Ramos (cell line): Measurements from ENCODE around the gene LDAF1.
"Not testable (repeated sequence)": the region's sequence is repeated elsewhere in the genome, so short reads cannot be mapped to it uniquely, and the experiment has no call there.

Source experiments
- in situ Hi-C: fragments of 300-500 bp; cut with MboI; formaldehyde crosslinking; loops from one replicate; pipeline ENCODE4 v1.14.3; 2022; ENCODE audit warnings: low sequenced_read_pairs; ENCODE audit not compliant: unreplicated experiment

The LDAF1 gene

DNA sequence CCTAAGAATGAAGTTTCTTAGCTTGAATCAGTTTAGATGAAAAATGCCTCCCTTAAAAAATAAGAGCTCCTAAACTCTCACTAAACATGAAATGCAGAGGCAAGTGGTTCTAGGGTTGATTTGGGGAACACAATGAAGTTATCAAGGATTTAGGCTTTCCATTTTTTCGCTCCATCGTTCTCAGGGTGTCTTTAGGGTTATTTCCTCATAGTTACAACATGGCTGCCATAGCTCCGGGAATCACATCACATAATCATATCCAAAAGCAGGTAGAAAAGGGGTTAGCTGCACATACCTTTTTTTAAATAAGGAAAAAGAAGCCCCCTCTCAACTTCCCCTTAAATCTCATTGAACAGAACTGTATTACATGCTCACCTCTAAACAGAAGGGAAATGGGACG, 31.5 kb downstream of the LDAF1 start:
- in situ Hi-C loops = no loop called here

GRCh38 chr16:21190599-21190998, 32.1 kb downstream of the LDAF1 start:
- in situ Hi-C loops = no loop called here

DNA sequence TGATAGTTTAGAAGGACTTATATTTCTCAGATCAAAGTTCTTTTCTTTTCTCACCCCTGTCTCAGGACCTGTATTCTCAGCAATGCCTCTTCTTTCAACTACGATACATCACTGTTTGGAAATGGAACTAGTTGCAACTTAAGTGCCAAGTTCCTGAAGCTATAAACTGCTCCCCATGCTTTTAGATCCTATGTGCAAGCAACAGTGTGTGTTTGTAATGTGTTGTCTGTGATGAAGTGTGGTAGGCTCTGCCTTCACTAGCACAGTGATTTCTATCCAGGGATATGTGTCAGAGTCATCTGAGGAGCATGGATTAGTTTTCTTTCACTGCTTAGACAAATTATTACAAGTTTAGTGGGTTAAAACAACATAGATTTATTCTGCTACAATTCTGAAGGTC, 34.5 kb downstream of the LDAF1 start:
- in situ Hi-C loops = no loop called here

DNA sequence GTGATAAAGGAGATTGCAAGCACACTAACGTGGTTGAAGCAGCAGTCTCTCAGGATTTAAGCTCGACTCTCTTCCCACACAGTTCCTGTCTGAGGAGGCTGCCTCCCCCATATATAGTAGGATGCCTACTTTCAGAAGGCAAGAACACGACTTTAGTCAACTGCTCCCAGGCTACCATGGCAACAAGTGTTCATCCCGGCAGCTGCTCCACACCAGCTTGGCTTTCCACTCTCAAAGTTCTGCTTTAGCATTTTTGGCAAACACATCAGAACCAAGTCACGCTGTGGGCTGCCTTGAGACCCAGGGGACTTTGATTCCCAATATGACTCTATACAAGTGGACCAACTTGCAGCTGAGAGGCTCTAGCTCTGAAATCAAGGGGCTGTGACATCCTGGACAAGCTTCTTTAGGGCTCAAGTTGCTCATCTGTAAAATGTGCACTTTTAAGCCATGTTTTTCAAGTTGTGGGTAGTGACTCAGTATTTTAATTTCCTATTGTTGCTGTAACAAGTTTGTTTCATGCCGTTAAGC, 36.4 kb downstream of the LDAF1 start:
- in situ Hi-C loops = no loop called here

DNA sequence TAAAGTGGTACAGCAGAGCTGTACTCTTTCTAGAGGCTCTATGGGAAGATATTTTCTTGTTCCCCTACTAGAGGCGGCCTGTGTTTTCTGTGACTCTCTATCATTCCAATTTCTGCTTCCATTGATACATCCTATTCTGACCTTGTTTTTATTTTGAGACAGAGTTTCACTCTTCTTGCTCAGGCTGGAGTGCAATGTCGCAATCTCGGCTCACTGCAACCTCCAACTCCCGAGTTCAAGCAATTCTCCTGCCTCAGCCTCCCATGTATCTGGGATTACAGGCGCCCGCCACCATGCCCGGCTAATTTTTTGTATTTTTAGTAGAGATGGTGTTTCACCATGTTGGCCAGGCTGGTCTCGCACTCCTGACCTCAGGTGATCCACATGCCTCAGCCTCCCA, 36.9 kb downstream of the LDAF1 start:
- in situ Hi-C loops = not testable (repeated sequence)

DNA sequence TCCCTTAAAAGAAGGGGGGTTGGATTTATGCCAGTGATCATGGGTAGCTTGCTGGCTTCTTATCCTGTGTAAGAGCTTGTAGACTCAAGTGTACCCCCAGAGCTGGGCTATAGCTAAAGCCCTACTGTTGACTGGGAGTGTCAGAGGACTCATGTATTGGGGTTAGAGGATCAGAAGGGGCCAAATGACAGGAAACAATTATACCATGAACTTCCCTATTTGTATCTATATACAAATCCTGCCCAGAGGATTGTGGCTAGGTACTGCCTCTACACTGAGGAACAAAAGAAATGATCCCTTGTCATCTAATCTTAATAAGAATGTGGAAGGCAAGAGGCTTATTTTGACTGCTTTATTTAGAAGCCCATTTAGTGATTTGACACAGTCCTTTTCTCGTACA, 38.6 kb downstream of the LDAF1 start:
- in situ Hi-C loops = no loop called here

DNA sequence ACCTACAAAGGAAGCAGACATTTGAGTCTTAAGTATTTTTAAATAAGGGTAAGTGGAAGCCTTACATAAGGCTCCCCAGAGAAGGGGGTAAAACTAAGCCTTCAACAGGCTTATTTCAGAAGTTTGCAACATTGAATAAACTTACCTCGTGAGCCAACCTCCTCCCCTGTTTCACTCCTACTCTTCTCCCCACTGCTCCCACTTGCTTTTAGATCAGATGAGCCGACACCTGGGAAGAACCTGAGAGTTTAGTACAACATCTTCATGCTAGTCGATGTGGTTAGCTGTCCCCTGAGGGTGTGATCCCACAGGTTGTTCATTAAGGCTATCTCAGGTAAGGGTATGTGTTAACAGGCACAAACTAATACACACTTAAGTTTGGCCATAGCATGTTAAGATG, 39.1 kb downstream of the LDAF1 start:
- in situ Hi-C loops = no loop called here

DNA sequence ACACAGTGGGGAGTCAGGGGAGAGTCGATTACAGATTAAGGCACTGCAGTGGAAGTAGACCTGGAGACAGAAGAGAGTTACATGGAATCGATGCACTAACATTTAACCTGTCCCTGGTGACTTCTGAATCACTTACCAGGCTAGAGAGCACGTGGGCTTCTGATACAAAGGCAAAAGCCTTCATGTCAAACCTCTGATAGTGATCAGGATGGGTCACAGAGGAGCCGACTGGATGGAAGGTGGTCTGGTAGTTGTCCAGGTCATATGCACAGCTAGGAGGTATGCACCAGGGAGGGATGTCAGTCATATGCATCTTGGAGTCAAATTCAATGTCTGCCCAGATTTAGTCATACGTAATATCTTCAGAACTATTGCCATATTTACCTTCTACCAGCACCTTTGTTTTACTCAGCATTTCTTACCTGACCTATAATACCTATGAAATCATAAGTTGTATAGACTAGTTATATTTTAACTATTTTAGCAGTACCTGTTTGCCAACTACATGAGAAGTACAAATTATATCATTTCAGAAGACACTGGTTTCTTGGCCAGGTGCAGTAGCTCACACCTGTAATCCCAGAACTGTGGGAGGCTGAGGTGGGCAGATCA, 41.2 kb downstream of the LDAF1 start:
- in situ Hi-C loops = no loop called here

DNA sequence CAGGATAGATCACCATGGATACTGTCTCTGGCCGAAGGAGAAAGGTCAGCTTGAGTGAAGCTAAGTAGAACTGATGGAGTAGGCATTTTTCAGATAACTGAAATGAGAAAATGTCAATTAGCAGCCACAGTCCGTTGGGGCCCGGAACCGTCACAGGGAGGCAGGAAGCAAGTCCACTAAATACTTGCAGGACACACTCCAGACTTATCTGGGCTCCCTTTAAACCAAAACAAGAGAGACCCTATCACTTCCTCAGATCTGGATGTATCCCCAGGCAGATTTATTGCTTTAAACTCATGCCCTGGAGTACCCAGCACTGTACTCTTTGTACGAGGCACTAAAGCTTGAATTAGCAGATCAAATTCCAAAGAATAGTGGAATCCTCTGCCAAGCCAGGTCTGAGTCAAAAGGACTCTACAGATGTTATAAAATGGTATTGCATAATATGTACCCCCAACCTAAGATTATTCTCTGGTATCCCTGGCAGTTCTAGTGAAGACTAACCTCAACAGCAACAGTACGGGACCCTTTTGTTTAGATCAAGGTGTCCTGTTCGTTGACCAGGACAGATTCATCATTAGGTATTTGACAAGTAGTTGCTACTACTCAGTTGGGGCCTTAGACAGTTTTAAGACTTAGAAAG, 44.8 kb downstream of the LDAF1 start:
- in situ Hi-C loops = no loop called here

DNA sequence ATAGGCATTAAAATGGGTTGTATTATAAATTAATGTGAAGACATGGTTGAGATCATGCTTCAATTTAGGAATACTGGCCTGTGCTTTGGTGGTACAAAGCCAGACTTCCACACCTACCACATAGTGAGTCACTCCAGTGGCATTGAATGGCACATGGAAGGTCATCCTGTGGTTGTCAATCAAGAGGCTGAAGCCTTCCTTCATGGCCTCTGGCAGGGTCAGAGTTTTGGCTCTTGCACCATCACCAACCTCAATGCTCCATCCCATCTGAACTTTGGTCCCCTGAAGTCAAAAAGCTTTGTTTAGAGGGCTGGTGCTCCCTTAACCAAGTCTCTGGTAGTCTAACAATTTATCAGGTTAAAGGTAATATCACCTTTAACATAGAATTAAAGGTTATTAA, 46.8 kb downstream of the LDAF1 start:
- in situ Hi-C loops = no loop called here

DNA sequence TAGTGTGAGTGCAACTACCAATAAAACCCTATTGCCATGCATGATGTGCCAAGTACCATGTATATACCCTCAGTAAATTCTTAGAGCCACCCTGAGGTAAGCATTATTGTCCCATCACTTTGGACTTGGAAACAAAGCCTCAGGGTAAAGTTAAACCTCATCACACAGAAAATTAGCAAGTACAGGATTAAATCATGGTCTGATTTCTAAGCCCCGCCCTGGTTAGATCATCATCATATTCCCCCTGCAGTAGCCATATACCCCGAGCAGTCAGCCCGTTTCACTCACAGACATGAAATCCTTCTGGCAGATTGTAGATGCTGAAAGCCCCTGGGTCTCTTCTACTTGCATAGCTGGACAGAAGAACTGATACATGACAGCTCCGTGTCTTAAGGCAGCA, 48.1 kb downstream of the LDAF1 start:
- in situ Hi-C loops = no loop called here

- in situ Hi-C loops = no loop called here
Measured at GRCh38 chr16:21208446-21209230, 50.2 kb downstream of the LDAF1 start.

GRCh38 chr16:21211486-21211885, 53.0 kb downstream of the LDAF1 start, which contains the start of gene ZP2:
Gene ZP2, minus strand, starts transcription at chr16:21211574. Its CDS starts 27 bp downstream, at chr16:21211547.
- in situ Hi-C loops = no loop called here

DNA sequence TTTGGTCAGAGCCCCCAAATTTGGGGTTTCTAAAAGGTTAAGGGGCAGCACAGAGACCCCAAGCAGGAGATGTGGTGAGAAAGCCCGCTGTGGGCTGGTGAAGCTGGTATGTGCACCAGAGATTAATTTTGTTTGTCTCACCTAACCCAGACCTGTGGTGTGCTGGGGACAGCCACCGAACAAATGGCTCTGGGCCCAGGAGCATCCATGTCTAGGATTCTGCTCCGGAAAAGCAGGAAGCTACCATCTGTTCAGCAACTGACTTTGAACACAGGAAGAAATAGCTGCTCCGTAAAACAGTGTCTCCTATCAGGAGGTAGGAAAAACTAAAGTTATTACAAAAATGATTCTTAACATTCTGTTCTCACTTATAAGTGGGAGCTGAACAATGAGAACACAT, 55.6 kb downstream of the LDAF1 start:
- in situ Hi-C loops = no loop called here

DNA sequence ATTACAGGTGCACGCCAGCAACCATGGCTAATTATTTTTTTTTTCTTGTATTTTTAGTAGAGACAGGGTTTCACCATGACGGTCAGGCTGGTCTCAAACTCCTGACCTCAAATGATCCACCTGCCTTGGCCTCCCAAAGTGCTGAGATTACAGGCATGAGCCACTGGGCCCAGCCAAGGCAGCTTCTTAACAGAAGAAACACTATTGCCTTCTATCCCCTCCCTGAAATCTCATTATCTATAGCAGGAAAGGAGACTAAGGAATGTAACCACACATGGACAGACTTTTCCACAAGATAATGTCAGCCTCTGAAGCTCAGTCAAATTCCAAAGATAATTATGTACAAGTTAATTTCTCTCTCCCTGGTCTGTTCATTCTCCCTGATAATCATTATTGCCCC, 58.6 kb downstream of the LDAF1 start:
- in situ Hi-C loops = no loop called here

DNA sequence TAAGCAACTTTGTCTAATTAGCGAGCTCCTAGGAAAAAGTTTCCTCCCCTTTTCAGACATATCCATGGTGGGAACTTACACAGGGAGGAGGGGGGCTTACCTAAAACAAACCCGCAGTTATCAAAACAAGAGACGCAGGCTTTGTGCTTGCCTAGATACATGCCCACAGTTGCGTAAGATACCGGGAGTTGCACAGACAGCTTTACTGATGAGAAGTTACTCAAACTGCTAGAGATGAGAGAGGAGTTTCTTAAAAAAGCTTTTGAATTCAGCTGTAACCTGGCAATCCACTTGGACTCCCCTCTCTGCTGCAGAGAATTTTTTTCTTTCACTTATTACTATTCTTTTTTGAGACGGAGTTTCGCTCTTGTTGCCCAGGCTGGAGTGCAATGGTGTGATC, 59.7 kb downstream of the LDAF1 start:
- in situ Hi-C loops = no loop called here

DNA sequence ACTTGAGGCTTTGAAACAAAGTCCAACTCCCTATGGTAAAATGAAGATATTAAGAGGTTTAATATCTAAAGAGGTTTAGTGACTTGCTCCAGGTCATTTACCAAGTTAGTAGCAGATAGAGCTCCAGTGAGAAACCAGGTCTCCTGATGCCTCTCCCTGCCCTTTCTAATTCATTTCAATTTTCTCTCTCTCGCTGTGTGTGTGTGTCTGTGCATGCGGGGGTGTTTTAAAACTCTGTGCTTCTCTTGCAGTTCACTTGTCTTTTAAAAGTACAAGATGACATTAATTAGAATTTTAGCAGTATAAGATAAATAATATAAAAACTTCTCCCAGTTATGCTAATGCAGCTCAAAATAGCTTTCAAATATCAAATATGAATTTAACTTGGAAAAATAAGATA, 61.1 kb downstream of the LDAF1 start:
- in situ Hi-C loops = no loop called here

DNA sequence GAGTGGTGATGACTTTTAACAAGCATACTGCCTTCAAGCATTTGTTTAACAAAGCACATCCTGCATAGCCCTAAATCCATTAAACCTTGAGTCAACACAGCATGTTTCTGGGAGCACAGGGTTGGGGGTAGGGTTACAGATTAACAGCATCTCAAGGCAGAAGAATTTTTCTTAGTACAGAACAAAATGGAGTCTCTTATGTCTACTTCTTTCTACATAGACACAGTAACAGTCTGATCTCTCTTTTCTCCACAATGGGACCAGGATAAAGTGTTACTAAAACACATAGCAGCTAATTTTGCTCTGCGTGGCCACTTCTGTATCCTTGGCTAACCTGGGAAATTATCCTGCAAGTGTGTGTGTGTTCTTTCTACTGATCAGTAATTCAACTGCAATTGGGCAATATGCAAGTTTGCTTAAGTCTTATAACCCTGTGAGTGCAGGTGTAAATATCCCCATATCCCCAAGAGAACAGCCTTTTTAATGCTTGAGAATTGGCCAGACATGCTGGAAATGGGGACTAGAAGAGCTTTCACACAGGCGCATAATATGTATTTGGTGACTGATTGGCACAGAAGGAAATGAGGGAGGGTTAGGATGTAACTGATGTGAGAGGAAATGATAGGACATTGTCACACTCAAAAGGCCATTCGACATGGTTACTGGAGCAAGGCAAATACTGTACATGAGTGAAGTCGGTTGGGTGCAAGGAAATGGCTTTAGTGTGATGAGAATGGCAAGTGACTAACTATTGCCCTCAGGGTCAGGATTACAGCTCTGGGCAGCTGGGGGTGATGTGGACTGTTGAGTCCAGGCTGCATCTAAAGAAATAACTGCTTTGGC, 64.2 kb downstream of the LDAF1 start:
- in situ Hi-C loops = no loop called here

DNA sequence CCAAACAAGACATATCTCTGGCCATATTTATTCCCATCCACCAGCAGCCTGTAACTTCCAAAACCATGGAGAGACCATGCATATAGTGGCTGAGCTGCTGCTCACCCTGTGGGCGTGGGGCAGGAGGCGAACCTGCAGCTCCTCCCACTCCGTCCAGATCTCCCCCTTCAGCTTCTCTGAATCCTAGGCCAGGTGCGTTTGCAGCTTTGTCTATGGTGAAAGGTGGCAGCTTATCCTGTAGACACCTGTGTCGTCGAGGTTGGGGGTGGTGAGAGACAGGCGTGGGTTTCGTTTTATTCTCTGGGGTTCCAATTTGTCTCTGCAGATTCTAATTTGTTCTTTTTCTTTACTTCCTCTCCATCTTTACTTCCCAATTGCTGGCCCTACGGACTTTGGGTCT, 65.3 kb downstream of the LDAF1 start:
- in situ Hi-C loops = no loop called here

DNA sequence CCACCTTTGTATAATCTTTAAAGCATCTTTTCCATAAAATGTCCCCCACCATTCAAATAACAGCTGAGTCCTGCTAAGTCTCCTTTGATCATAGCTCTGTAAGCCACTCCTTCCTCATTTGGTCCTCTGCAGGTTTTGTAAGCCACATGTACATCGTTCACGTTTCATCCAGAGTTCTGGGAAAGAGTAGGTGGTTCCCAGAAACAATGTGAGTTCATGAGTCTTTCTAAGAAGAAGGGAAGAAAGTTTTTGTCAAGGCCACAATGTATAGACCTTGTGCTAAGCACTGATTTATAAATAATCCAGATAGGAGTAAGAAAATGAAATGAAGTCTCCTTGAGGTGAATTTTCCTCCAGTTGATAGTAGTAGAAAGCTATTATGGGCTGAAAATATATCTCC, 66.3 kb downstream of the LDAF1 start:
- in situ Hi-C loops = no loop called here
